Epithelial cell of esophagus (primary cell): ENCODE results near the gene ZP3.
A peak's percentile ranks its signal among the peaks of the same experiment; 100 is the strongest.
"Not testable (repeated sequence)": the region's sequence is repeated elsewhere in the genome, so short reads cannot be mapped to it uniquely, and the experiment has no call there.

Experiments
- DNase-seq: peaks from one replicate; pipeline ENCODE4 v3.0.0; 2010; ENCODE audit warnings: low read depth
- H3K4me3 ChIP-seq: 2 replicates; pipeline ENCODE4 v1.5.1; 2011; ENCODE audit warnings: mild to moderate bottlenecking, low read length, control low read depth
- TF ChIP-seq, protein P1 (sequence below): IDR thresholded peaks from 2 replicates; pipeline ENCODE4 v1.5.1; 2011; ENCODE audit warnings: low read depth, mild to moderate bottlenecking, low read length, control low read depth, inconsistent platforms; ENCODE audit not compliant: insufficient read depth; ENCODE audit errors: missing control alignments

ZP3 gene

GRCh38 chr7:76395965-76396726, 28.6 kb upstream of the ZP3 start:
- H3K4me3 ChIP-seq: no peak overlapping the region
- no peak for DNase-seq
- TF ChIP-seq, protein P1, sequence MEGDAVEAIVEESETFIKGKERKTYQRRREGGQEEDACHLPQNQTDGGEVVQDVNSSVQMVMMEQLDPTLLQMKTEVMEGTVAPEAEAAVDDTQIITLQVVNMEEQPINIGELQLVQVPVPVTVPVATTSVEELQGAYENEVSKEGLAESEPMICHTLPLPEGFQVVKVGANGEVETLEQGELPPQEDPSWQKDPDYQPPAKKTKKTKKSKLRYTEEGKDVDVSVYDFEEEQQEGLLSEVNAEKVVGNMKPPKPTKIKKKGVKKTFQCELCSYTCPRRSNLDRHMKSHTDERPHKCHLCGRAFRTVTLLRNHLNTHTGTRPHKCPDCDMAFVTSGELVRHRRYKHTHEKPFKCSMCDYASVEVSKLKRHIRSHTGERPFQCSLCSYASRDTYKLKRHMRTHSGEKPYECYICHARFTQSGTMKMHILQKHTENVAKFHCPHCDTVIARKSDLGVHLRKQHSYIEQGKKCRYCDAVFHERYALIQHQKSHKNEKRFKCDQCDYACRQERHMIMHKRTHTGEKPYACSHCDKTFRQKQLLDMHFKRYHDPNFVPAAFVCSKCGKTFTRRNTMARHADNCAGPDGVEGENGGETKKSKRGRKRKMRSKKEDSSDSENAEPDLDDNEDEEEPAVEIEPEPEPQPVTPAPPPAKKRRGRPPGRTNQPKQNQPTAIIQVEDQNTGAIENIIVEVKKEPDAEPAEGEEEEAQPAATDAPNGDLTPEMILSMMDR: no peak

DNA sequence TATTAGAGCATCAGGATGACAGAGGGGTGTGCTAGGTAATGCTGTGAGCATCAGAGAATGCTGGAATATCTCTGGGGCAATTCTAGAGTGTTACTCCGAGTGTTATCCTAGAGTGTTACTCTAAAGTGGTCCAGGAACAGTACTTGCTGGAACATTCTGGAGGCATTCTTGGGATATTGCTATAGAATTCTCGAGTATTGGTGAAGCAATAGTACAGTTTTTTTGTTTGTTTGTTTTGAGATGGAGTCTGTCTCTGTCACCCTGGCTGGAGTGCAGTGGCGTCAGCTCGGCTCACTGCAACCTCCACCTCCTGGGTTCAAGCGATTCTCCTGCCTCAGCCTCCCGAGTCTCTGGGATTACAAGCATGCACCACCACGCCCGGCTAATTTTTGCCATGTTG, 27.9 kb upstream of the ZP3 start:
- no peak overlapping the region for H3K4me3 ChIP-seq
- no peak for DNase-seq
- TF ChIP-seq, protein P1: no peak

DNA sequence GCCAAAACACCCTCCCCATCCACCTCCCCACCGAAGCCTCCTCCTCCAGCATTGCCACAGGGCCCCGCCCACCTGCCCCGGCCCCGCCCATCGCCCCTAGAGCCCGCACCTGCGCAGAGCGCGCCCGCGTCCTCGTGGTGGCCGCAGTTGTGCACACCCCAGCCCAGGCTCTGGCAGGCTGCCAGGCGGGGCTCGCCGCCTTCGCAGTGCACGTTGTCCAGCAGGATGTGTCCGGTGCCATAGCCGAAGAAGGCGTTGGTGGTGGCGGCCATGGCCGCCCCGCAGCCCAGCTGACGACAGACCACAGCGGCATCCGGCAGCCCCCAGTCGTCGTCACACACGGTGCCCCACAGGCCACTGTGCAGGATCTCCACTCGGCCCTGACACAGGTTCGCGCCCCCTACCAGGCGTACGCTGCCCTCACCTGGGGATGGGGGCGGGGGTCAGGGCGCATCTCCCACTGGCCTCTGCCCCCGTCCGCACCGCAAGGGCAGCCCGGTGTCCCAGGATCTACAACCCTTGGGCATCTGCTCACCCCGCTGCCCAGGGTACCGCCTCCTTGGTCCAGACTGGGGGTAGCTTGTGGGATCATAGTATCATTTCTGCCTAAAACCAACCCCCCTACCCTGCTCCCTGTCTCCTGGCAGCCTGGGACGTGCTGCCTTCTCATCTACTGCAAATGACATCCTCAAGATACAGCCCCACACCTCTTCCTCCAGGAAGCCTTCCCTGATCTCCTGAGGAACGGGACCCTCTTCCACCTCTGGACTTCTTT, 27.2 kb upstream of the ZP3 start:
- DNase-seq: peak; percentile 63
- H3K4me3 ChIP-seq: peak overlapping the region; percentile 69
- TF ChIP-seq, protein P1: no peak

- TF ChIP-seq, protein P1: no peak
- no peak for DNase-seq
- H3K4me3 ChIP-seq: no peak overlapping the region
Measured at GRCh38 chr7:76400248-76400647, 24.5 kb upstream of the ZP3 start.

GRCh38 chr7:76403097-76403496, 21.7 kb upstream of the ZP3 start:
- DNase-seq, H3K4me3 ChIP-seq: not testable (repeated sequence)

DNA sequence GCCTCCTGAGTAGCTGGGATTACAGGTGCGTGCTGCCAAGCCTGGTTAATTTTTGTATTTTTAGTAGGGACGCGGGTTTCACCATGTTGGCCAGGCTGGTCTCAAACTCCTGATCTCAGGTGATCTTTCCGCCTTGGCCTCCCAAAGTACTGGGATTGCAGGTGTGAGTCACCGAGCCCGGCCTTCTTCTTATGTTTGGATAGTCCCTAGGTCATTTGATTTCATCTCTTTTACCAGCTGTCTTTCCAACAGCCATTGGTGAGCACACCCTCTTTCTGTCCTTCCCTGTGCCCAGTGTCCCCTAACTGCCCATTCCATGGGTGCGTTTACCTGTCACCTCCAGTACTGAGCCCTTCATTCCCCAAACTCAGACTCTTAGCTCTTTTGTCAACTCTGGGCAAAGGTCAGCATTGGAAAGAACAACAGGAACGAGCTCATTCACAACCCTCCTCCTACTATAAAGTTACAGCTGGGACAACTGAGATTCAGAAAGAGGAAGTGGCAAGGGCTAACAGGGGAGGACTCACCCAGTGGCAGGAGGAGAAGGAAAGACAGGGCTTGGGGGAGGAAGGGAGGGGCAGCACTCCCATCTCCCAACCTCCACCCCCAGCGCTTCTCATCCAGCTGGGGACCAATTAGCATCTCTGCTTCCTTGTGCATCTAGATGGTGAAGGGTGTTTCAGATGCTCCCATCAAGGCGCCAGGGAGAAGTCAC, 20.8 kb upstream of the ZP3 start:
- TF ChIP-seq, protein P1: no peak
- DNase-seq: no peak

GRCh38 chr7:76405738-76406137, 19.0 kb upstream of the ZP3 start:
- TF ChIP-seq, protein P1: no peak
- no peak for DNase-seq
- H3K4me3 ChIP-seq: no peak overlapping the region

More for the DNA sequence above, 20.8 kb upstream of the ZP3 start:
- no peak overlapping the region for H3K4me3 ChIP-seq
